ENCODE measurements around the gene UBALD2.

- TF ChIP-seq, protein P1, sequence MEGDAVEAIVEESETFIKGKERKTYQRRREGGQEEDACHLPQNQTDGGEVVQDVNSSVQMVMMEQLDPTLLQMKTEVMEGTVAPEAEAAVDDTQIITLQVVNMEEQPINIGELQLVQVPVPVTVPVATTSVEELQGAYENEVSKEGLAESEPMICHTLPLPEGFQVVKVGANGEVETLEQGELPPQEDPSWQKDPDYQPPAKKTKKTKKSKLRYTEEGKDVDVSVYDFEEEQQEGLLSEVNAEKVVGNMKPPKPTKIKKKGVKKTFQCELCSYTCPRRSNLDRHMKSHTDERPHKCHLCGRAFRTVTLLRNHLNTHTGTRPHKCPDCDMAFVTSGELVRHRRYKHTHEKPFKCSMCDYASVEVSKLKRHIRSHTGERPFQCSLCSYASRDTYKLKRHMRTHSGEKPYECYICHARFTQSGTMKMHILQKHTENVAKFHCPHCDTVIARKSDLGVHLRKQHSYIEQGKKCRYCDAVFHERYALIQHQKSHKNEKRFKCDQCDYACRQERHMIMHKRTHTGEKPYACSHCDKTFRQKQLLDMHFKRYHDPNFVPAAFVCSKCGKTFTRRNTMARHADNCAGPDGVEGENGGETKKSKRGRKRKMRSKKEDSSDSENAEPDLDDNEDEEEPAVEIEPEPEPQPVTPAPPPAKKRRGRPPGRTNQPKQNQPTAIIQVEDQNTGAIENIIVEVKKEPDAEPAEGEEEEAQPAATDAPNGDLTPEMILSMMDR (IDR thresholded peaks at IDR 0.05; ENCODE audit: insufficient read depth, low read length) = no peak
- TF ChIP-seq POLR2AphosphoS5 (IDR thresholded peaks at IDR 0.05; ENCODE audit: low read depth) = no peak
- TF ChIP-seq, protein P2, sequence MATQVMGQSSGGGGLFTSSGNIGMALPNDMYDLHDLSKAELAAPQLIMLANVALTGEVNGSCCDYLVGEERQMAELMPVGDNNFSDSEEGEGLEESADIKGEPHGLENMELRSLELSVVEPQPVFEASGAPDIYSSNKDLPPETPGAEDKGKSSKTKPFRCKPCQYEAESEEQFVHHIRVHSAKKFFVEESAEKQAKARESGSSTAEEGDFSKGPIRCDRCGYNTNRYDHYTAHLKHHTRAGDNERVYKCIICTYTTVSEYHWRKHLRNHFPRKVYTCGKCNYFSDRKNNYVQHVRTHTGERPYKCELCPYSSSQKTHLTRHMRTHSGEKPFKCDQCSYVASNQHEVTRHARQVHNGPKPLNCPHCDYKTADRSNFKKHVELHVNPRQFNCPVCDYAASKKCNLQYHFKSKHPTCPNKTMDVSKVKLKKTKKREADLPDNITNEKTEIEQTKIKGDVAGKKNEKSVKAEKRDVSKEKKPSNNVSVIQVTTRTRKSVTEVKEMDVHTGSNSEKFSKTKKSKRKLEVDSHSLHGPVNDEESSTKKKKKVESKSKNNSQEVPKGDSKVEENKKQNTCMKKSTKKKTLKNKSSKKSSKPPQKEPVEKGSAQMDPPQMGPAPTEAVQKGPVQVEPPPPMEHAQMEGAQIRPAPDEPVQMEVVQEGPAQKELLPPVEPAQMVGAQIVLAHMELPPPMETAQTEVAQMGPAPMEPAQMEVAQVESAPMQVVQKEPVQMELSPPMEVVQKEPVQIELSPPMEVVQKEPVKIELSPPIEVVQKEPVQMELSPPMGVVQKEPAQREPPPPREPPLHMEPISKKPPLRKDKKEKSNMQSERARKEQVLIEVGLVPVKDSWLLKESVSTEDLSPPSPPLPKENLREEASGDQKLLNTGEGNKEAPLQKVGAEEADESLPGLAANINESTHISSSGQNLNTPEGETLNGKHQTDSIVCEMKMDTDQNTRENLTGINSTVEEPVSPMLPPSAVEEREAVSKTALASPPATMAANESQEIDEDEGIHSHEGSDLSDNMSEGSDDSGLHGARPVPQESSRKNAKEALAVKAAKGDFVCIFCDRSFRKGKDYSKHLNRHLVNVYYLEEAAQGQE (IDR thresholded peaks at IDR 0.05; ENCODE audit: insufficient replicate concordance, low read depth) = no peak
Measured at GRCh38 chr17:76272541-76273444, 7.6 kb downstream of the UBALD2 start.
